ENCODE data around the gene OGA. TPM values are rescaled to one million over a fixed set of nuclear protein-coding genes. Genes with fewer than 3 reads are reported as not detected.

The OGA gene
- total RNA-seq, 1 donor from 2014 or later, result 125 TPM

DNA sequence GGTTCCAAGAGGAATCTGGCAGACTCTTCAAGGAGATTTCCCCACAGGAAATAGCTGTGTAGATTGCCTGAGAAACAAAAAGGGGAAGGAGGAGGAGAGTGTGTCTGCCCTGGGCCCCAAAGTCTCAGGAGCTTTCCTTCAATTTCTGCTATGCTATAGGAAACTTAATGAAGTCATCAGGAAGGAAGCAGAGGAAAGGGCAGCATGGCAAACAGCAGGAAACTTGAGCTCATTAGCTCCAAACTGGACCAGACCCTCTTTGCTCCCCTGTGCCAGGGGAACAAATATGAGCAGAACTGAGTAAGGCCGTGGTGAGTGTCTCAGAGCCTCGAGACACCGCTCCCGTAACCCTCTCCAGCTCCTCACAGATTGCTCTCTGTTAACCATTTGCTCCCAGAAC is 30.2 kb upstream of the OGA start:
- Histone ChIP-seq H3K36me3 (peaks cover 0 to 24% of the 10 kb centered on the region in 2 donors), H3K27ac (no peak overlapping the region), H3K9me3 (no peaks in the 10 kb centered on the region), H3K4me3 (no peak overlapping the region), H3K4me1 (peaks cover 7% of the 10 kb centered on the region), H3K27me3 (no peaks in the 10 kb centered on the region)
- intact Hi-C loops (cut with DNase I), result loop anchor here (10.0 kb wide), 1 partner anchor 156 kb away; no protein-coding TSS in a partner anchor
- no peak for DNase-seq (ENCODE audit: extremely low spot score in 2 of 2)
- TF ChIP-seq POLR2A (IDR thresholded peaks at IDR 0.05) (no peak), POLR2AphosphoS5 (IDR thresholded peaks at IDR 0.05; ENCODE audit: insufficient read depth in 1 of 2, low read depth in 1 of 2) (no peak)
- TF ChIP-seq, protein P1, sequence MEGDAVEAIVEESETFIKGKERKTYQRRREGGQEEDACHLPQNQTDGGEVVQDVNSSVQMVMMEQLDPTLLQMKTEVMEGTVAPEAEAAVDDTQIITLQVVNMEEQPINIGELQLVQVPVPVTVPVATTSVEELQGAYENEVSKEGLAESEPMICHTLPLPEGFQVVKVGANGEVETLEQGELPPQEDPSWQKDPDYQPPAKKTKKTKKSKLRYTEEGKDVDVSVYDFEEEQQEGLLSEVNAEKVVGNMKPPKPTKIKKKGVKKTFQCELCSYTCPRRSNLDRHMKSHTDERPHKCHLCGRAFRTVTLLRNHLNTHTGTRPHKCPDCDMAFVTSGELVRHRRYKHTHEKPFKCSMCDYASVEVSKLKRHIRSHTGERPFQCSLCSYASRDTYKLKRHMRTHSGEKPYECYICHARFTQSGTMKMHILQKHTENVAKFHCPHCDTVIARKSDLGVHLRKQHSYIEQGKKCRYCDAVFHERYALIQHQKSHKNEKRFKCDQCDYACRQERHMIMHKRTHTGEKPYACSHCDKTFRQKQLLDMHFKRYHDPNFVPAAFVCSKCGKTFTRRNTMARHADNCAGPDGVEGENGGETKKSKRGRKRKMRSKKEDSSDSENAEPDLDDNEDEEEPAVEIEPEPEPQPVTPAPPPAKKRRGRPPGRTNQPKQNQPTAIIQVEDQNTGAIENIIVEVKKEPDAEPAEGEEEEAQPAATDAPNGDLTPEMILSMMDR (IDR thresholded peaks at IDR 0.05), result no peak

DNA sequence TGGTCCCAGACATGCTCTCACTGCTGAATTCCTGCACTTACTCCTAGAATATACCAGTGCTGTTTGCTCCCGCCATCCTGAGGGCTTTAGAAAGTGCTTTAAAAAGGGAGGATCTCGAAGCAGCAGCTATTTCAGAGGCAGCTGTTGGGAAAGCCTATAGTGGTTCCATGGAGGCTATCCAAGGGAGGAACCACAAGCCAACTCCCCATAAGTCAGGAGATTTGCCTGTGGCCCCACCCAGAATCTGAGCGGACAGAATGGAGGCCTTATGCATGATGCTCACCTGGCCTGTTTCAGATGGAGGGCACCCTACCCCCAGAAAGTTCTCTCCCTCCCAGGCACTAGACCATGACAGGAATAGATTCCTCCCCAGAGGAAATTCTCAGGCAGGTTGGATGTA is 27.6 kb upstream of the OGA start:
- TF ChIP-seq POLR2A (IDR thresholded peaks at IDR 0.05) (no peak), POLR2AphosphoS5 (IDR thresholded peaks at IDR 0.05; ENCODE audit: insufficient read depth in 1 of 2, low read depth in 1 of 2) (no peak)
- TF ChIP-seq, protein P1 (IDR thresholded peaks at IDR 0.05), result no peak
- Histone ChIP-seq H3K9me3 (no peaks in the 10 kb centered on the region), H3K27ac (no peak overlapping the region), H3K4me1 (peaks cover 21% of the 10 kb centered on the region), H3K4me3 (no peak overlapping the region), H3K36me3 (peaks cover 0 to 24% of the 10 kb centered on the region in 2 donors), H3K27me3 (no peaks in the 10 kb centered on the region)
- DNase-seq (ENCODE audit: extremely low spot score in 2 of 2), result peak in 1 of 2 donors; percentile 77
- intact Hi-C loops (cut with DNase I), result loop anchor here (10.0 kb wide), 1 partner anchor 159 kb away; no protein-coding TSS in a partner anchor

DNA sequence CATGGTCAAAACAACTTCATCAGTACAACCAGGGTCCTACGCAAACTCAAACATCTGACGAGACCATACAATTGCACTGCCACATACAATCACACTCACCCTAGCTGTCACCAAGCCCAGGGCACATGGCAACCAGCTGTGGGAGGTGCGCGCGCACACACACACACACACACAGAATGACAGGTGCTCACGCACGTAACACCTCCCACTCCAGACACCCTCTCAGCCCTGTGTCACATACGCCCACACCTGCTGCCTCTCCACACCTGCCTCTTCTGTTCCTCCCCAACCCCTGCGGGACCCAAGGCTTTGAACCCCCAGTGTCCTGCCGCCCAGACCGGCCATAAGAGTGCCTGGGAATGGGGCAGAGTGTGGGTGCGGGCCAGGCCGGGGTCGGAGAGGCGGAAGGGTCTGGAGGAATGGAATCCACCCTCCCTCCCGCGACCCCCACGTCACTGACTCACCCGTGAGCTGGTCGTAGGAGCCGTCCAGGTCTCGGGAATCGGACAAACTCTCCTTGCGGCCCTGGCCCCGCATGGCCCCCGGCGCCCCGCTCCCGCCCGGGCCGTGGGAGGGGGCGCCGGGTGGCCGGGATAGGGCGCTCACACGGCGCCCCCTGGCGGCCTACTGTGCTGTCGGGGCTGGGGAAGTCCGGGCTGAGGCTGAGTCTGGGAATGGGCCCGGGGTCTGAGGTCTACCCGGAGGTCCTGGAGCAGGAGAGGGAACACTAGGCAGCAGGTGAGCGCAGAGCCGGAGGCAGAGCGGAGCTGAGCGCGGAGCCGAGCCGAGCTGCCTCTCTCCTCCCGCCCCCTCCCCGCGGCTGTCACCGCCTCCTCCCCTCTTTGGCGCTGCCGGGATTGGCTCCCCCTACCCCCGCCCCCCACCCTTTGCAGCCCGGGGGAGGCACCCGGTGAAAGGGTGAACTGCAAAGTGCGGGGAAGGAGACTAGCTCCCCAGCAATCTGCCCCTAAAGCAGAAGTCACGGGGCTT is 25.1 kb upstream of the OGA start, which contains the start of gene KCNIP2:
Gene KCNIP2, minus strand, starts transcription at position 769 of the 990 bp plus-strand sequence. Its CDS starts 232 bp downstream, at position 537.
- peaks cover 0 to 24% of the 10 kb centered on the region in 2 donors for H3K36me3 ChIP-seq
- H3K27me3 ChIP-seq, result no peaks in the 10 kb centered on the region
- H3K4me3 ChIP-seq, result no peak within 1 kb of the TSS
- no peak for DNase-seq (ENCODE audit: extremely low spot score in 2 of 2)
- no peak within 1 kb of the TSS for H3K27ac ChIP-seq
- intact Hi-C loops (cut with DNase I), result loop anchor here (10.0 kb wide), 1 partner anchor 161 kb away; no protein-coding TSS in a partner anchor
- peaks cover 39% of the 10 kb centered on the region for H3K4me1 ChIP-seq
- no peaks in the 10 kb centered on the region for H3K9me3 ChIP-seq
- TF ChIP-seq, protein P1 (IDR thresholded peaks at IDR 0.05), result no peak
- no peak for TF ChIP-seq POLR2A (IDR thresholded peaks at IDR 0.05)
- no peak for TF ChIP-seq POLR2AphosphoS5 (IDR thresholded peaks at IDR 0.05; ENCODE audit: insufficient read depth in 1 of 2, low read depth in 1 of 2)

DNA sequence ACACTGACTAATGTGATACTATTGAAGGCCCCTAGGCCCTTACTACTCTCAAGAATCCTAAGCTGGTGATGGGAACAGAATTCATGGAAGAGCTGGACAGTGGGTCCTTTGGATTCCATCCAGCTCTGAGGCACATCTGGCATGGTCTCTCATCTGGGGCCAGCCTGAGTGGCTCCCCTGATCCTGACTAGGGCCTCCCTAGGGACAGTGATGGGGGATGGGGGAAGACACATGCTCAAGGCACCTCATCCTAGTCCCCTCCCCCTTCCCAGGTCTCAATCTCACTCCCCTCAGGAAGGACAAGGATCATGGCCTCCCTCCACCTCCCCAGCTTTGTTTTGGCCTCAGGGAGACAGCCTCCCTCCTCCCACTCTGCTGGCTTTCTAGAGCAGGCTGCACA is 23.6 kb upstream of the OGA start:
- no peak for DNase-seq (ENCODE audit: extremely low spot score in 2 of 2)
- no peak overlapping the region for H3K4me3 ChIP-seq
- no peaks in the 10 kb centered on the region for H3K9me3 ChIP-seq
- intact Hi-C loops (cut with DNase I), result loop anchor here (10.0 kb wide), 1 partner anchor 163 kb away; no protein-coding TSS in a partner anchor
- no peaks in the 10 kb centered on the region for H3K27me3 ChIP-seq
- H3K27ac ChIP-seq, result no peak overlapping the region
- H3K36me3 ChIP-seq, result peaks cover 0 to 18% of the 10 kb centered on the region in 2 donors
- H3K4me1 ChIP-seq, result peaks cover 39% of the 10 kb centered on the region
- TF ChIP-seq POLR2A (IDR thresholded peaks at IDR 0.05), result no peak
- TF ChIP-seq, protein P1 (IDR thresholded peaks at IDR 0.05), result no peak
- no peak for TF ChIP-seq POLR2AphosphoS5 (IDR thresholded peaks at IDR 0.05; ENCODE audit: insufficient read depth in 1 of 2, low read depth in 1 of 2)
